GM21528 (cell line): ENCODE results near the gene VCY.
"Not testable (repeated sequence)": the region's sequence is repeated elsewhere in the genome, so short reads cannot be mapped to it uniquely, and the experiment has no call there.

ENCODE experiments used
- ATAC-seq: cut with Tn5 transposase; IDR thresholded peaks from one replicate; pipeline ENCODE4 v1.9.1; 2021; ENCODE audit warnings: mild to moderate bottlenecking, moderate library complexity; ENCODE audit not compliant: unreplicated experiment, low FRiP score

VCY gene

GRCh38 chrY:13986373-13986772 lies at the start of gene VCY:
Gene VCY (minus strand): TSS chrY:13986473. CDS start chrY:13986440, 33 bp downstream.
- not testable (repeated sequence) for ATAC-seq

- not testable (repeated sequence) for ATAC-seq
Measured at GRCh38 chrY:14030395-14030794, 44.1 kb upstream of the VCY start.

- ATAC-seq, result not testable (repeated sequence)
Measured at GRCh38 chrY:14011916-14012315, 25.6 kb upstream of the VCY start.

- ATAC-seq, result not testable (repeated sequence)
Measured at GRCh38 chrY:13942406-13942805, 43.9 kb downstream of the VCY start.
